DND-41 (cell line): ENCODE results near the gene LAMTOR4.

Source experiments
- ATAC-seq: fragments of 200-7000 bp; cut with Tn5 transposase; 3 replicates; pipeline ENCODE4 v1.9.1; 2021; ENCODE audit warnings: low read depth; ENCODE audit not compliant: insufficient read depth
- DNase-seq: peaks from one replicate; pipeline ENCODE4 v3.0.0-alpha.2; 2020
- H2AFZ ChIP-seq: 2 replicates; pipeline ENCODE4 v1.6.0; 2012; ENCODE audit warnings: low read depth, low read length
- H3K27ac ChIP-seq: 2 replicates; pipeline ENCODE4 v1.5.1; 2012; ENCODE audit warnings: low read length, inconsistent platforms
- H3K27me3 ChIP-seq: fragments of 200-600 bp; sonication (generic); 2 replicates; pipeline ENCODE4 v1.6.0; 2012; ENCODE audit warnings: low read length, mild to moderate bottlenecking, inconsistent platforms; ENCODE audit not compliant: insufficient read depth, poor library complexity
- H3K36me3 ChIP-seq: 2 replicates; pipeline ENCODE4 v1.5.1; 2012; ENCODE audit warnings: low read length, inconsistent platforms; ENCODE audit not compliant: insufficient read depth
- H3K4me1 ChIP-seq: 2 replicates; pipeline ENCODE4 v1.5.1; 2012; ENCODE audit warnings: mild to moderate bottlenecking, low read length; ENCODE audit not compliant: insufficient read depth
- H3K4me2 ChIP-seq: 2 replicates; pipeline ENCODE4 v1.6.0; 2012; ENCODE audit warnings: mild to moderate bottlenecking, moderate library complexity, low read length, inconsistent platforms; ENCODE audit not compliant: insufficient read depth
- H3K4me3 ChIP-seq, 2 experiments: fragments of 200-600 bp in 1 of 2; shearing (Covaris generic) in 1 of 2; 2 replicates each; pipeline ENCODE4 v1.5.1; 2012 to 2016; ENCODE audit warnings: inconsistent platforms in 2 of 2, low read length in 2 of 2, mild to moderate bottlenecking in 2 of 2, low read depth in 1 of 2, moderate library complexity in 1 of 2
- H3K79me2 ChIP-seq: 2 replicates; pipeline ENCODE4 v1.6.0; 2012; ENCODE audit warnings: low read length, inconsistent platforms; ENCODE audit not compliant: insufficient read depth
- H3K9ac ChIP-seq: 2 replicates; pipeline ENCODE4 v1.6.0; 2012; ENCODE audit warnings: low read depth, mild to moderate bottlenecking, inconsistent platforms, low read length, moderate library complexity
- H3K9me3 ChIP-seq: 2 replicates; pipeline ENCODE4 v1.5.1; 2012; ENCODE audit warnings: low read length, moderate library complexity, mild to moderate bottlenecking, inconsistent platforms; ENCODE audit not compliant: insufficient read depth, severe bottlenecking
- H4K20me1 ChIP-seq: 2 replicates; pipeline ENCODE4 v1.6.0; 2012; ENCODE audit warnings: low read length; ENCODE audit not compliant: insufficient read depth
- EZH2 ChIP-seq: IDR thresholded peaks from 3 replicates; pipeline ENCODE4 v1.6.1; 2012; ENCODE audit warnings: borderline replicate concordance, low read depth, mild to moderate bottlenecking, moderate library complexity, low read length, inconsistent platforms; ENCODE audit not compliant: severe bottlenecking
- TF ChIP-seq, protein P1 (sequence below): IDR thresholded peaks from 2 replicates; pipeline ENCODE4 v1.5.1; 2012; ENCODE audit warnings: borderline replicate concordance, low read length, moderate library complexity, mild to moderate bottlenecking; ENCODE audit not compliant: poor library complexity, severe bottlenecking; ENCODE audit errors: extremely low read depth

Gene LAMTOR4

GRCh38 chr7:100119970-100120732, 28.6 kb upstream of the LAMTOR4 start:
- peak overlapping the region; percentile 84 for H2AFZ ChIP-seq
- DNase-seq (peak; percentile 80), ATAC-seq (peak; percentile 72)
- peaks cover 45% of the 10 kb centered on the region for H3K4me1 ChIP-seq
- H3K27me3 ChIP-seq, result no peaks in the 10 kb centered on the region
- TF ChIP-seq, protein P1, sequence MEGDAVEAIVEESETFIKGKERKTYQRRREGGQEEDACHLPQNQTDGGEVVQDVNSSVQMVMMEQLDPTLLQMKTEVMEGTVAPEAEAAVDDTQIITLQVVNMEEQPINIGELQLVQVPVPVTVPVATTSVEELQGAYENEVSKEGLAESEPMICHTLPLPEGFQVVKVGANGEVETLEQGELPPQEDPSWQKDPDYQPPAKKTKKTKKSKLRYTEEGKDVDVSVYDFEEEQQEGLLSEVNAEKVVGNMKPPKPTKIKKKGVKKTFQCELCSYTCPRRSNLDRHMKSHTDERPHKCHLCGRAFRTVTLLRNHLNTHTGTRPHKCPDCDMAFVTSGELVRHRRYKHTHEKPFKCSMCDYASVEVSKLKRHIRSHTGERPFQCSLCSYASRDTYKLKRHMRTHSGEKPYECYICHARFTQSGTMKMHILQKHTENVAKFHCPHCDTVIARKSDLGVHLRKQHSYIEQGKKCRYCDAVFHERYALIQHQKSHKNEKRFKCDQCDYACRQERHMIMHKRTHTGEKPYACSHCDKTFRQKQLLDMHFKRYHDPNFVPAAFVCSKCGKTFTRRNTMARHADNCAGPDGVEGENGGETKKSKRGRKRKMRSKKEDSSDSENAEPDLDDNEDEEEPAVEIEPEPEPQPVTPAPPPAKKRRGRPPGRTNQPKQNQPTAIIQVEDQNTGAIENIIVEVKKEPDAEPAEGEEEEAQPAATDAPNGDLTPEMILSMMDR, result peak; percentile 8
- TF ChIP-seq EZH2, result no peak
- peak overlapping the region; percentile 75 for H3K9ac ChIP-seq
- no peaks in the 10 kb centered on the region for H4K20me1 ChIP-seq
- peak overlapping the region; percentile 79 for H3K4me2 ChIP-seq
- no peaks in the 10 kb centered on the region for H3K9me3 ChIP-seq
- H3K4me3 ChIP-seq, result peak overlapping the region; percentile 70 to 73; a peak in 3 of 4 replicates
- H3K79me2 ChIP-seq, result peaks cover 46% of the 10 kb centered on the region
- H3K27ac ChIP-seq, result peak overlapping the region; percentile 80
- peaks cover 23% of the 10 kb centered on the region for H3K36me3 ChIP-seq

GRCh38 chr7:100120733-100121036, 28.0 kb upstream of the LAMTOR4 start:
- Histone ChIP-seq H3K4me1 (peaks cover 50% of the 10 kb centered on the region), H2AFZ (peak overlapping the region; percentile 84)

DNA sequence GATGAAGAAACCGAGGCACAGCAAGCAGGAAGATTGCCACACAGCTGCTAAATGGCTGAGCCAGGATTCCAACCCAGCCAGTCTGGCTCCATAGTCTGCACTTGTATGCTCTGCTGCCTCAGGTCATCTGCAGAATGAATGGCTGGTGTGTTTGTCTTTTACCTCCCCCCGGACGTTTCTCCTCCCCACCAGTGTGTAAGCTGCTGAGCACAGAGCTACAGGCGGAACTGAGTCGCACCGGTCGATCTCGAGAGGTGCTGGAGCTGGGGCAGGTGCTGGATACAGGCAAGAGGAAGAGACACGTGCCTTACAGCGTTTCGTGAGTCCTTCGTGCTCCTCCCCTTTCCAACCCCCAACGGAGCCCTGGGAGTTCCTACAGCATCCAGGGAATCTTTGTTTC, 26.7 kb upstream of the LAMTOR4 start:
- no peak for TF ChIP-seq EZH2
- TF ChIP-seq, protein P1, result no peak
- ATAC-seq, result no peak
- no peak for DNase-seq
- H3K4me3 ChIP-seq, result no peak overlapping the region
- H3K79me2 ChIP-seq, result peaks cover 60% of the 10 kb centered on the region
- no peak overlapping the region for H3K4me2 ChIP-seq
- no peak overlapping the region for H3K27ac ChIP-seq
- H3K36me3 ChIP-seq, result peaks cover 22% of the 10 kb centered on the region
- H3K9ac ChIP-seq, result no peak overlapping the region
- H3K4me1 ChIP-seq, result peaks cover 58% of the 10 kb centered on the region
- H2AFZ ChIP-seq, result no peak overlapping the region
- no peaks in the 10 kb centered on the region for H4K20me1 ChIP-seq
- H3K9me3 ChIP-seq, result no peaks in the 10 kb centered on the region
- H3K27me3 ChIP-seq, result no peaks in the 10 kb centered on the region

More at GRCh38 chr7:100120733-100121036, 28.0 kb upstream of the LAMTOR4 start:
- peak overlapping the region; percentile 70 to 73; a peak in 3 of 4 replicates for H3K4me3 ChIP-seq
- H3K27ac ChIP-seq, result peak overlapping the region; percentile 80
- no peak for ATAC-seq
- no peaks in the 10 kb centered on the region for H4K20me1 ChIP-seq
- H3K4me2 ChIP-seq, result peak overlapping the region; percentile 79
- H3K36me3 ChIP-seq, result peaks cover 22% of the 10 kb centered on the region
- H3K79me2 ChIP-seq, result peaks cover 51% of the 10 kb centered on the region
- TF ChIP-seq, protein P1, result no peak
- no peak for TF ChIP-seq EZH2
- H3K27me3 ChIP-seq, result no peaks in the 10 kb centered on the region
- DNase-seq, result no peak
- no peaks in the 10 kb centered on the region for H3K9me3 ChIP-seq
- peak overlapping the region; percentile 75 for H3K9ac ChIP-seq
